ENCODE data around the gene LOXL4. TPM values are rescaled to one million over a fixed set of nuclear protein-coding genes. Genes with fewer than 3 reads are reported as not detected.

Gene LOXL4
- total RNA-seq, 1 donor from 2014 or later, result 0.26 TPM

DNA sequence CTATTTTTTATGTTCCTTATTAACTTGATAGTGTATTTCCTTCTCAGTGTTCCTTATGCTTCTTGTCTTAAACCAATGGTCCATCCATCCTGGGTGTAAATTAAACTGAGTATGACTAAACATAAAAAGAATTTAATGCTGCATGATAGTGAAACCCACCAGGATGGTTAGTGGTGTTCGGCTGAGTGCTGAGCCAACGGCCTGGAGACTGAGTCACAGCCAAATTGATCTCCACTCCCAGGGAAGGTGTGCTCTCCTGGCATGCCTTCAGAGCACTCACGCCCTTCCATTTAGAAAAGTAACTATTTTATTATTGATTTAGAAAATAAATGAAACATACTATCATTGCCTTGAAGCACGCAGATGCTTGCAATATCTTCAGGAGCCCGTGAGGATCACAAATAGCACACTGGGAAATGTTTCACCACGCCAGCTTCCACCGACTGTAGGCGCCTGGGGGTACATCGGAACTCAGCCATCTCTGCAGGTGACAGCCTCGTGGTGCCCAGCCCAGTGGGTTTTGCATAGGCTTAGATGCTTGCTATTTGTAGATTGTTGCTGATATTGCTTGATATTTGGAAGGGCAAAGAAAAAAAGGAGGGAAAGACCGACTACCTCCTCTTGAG, 40.0 kb upstream of the LOXL4 start:
- TF ChIP-seq, protein P1, sequence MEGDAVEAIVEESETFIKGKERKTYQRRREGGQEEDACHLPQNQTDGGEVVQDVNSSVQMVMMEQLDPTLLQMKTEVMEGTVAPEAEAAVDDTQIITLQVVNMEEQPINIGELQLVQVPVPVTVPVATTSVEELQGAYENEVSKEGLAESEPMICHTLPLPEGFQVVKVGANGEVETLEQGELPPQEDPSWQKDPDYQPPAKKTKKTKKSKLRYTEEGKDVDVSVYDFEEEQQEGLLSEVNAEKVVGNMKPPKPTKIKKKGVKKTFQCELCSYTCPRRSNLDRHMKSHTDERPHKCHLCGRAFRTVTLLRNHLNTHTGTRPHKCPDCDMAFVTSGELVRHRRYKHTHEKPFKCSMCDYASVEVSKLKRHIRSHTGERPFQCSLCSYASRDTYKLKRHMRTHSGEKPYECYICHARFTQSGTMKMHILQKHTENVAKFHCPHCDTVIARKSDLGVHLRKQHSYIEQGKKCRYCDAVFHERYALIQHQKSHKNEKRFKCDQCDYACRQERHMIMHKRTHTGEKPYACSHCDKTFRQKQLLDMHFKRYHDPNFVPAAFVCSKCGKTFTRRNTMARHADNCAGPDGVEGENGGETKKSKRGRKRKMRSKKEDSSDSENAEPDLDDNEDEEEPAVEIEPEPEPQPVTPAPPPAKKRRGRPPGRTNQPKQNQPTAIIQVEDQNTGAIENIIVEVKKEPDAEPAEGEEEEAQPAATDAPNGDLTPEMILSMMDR (IDR thresholded peaks at IDR 0.05; ENCODE audit: insufficient read depth, low read length, severe bottlenecking), result no peak
- DNase-seq (ENCODE audit: low read depth), result no peak
- Histone ChIP-seq H3K27me3 (ENCODE audit: control insufficient read depth, insufficient read depth, low read length) (no peaks in the 10 kb centered on the region), H3K36me3 (ENCODE audit: control insufficient read depth, insufficient read depth, low read length) (no peaks in the 10 kb centered on the region), H3K4me3 (ENCODE audit: low read depth, low read length) (no peak overlapping the region)
- no peak for FAIRE-seq

DNA sequence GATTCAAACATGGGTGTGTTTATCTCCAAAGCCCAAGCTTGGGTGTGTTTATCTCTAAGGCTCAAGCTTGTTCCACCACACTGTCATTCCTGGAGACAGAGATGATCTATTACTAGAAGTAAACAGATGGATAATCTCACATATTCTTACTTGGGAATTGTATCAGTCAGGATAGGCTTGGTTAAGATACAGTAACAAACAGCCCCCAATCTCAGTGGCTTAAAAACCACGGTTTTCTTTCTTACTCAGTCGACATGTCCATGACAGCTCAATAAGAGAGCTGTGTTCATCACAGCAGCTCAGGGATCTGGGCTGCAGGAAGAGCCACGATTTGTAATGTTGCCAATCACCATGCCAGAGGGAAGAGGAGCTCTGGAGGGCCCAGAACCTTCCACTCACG, 38.5 kb upstream of the LOXL4 start:
- FAIRE-seq, result no peak
- TF ChIP-seq, protein P1 (IDR thresholded peaks at IDR 0.05; ENCODE audit: insufficient read depth, low read length, severe bottlenecking), result no peak
- H3K36me3 ChIP-seq (ENCODE audit: control insufficient read depth, insufficient read depth, low read length), result no peaks in the 10 kb centered on the region
- H3K27me3 ChIP-seq (ENCODE audit: control insufficient read depth, insufficient read depth, low read length), result no peaks in the 10 kb centered on the region
- DNase-seq (ENCODE audit: low read depth), result no peak
- H3K4me3 ChIP-seq (ENCODE audit: low read depth, low read length), result no peak overlapping the region

DNA sequence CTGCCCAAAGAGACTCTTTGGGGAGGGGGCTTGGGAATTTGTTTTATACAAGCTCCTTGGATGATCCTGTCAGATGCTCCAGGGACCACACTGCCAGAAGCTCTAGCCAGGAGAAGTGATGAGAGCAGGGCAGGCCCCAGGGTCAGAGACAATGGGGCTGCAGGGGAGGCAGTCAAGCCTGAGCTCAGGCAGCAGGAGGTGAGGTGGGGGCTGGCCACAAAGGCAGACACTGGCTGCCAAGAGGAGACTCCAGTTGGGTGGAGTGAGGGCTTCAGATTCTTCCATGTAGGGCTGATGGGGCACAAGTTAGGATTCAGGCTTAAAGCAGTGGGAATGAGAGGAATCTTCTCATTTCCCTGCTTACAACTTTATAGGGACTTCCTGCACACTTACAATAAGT, 35.6 kb upstream of the LOXL4 start:
- DNase-seq (ENCODE audit: low read depth) (no peak), FAIRE-seq (no peak)
- TF ChIP-seq, protein P1 (IDR thresholded peaks at IDR 0.05; ENCODE audit: insufficient read depth, low read length, severe bottlenecking), result no peak
- no peak overlapping the region for H3K4me3 ChIP-seq (ENCODE audit: low read depth, low read length)
- no peaks in the 10 kb centered on the region for H3K36me3 ChIP-seq (ENCODE audit: control insufficient read depth, insufficient read depth, low read length)
- peaks cover 1% of the 10 kb centered on the region for H3K27me3 ChIP-seq (ENCODE audit: control insufficient read depth, insufficient read depth, low read length)

DNA sequence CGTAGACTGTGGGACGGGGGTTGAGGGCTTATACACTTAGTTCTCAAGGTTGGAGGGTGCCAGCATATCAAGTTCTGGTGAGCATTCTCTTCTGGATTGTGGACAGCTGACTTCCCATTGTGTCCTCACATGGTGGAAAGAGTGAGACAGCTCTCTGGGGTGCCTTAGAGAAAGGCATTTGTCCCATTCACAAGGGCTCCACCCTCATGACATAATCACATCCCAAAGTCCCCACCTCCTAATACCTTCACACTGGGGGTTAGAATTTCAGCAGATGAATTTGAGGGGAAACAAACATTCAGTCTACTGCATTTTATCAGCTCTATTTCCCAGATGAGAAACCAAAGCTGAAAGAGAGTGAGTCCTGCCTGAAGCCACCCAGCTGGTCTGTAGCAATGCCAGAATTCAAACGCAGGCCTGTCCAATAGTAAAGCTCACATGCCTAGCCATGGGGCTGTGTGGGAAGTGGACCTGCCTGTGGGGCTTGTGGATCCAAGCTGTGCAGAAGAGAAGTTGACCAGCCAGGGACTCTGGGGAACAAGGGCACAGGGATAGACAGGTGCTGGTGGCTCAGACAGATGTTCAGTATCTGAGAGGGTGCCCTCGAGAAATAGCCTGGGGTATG, 34.9 kb upstream of the LOXL4 start:
- Histone ChIP-seq H3K27me3 (ENCODE audit: control insufficient read depth, insufficient read depth, low read length) (peaks cover 1% of the 10 kb centered on the region), H3K4me3 (ENCODE audit: low read depth, low read length) (no peak overlapping the region), H3K36me3 (ENCODE audit: control insufficient read depth, insufficient read depth, low read length) (no peaks in the 10 kb centered on the region)
- TF ChIP-seq, protein P1 (IDR thresholded peaks at IDR 0.05; ENCODE audit: insufficient read depth, low read length, severe bottlenecking), result no peak
- FAIRE-seq, result peak; percentile 50
- DNase-seq (ENCODE audit: low read depth), result no peak

DNA sequence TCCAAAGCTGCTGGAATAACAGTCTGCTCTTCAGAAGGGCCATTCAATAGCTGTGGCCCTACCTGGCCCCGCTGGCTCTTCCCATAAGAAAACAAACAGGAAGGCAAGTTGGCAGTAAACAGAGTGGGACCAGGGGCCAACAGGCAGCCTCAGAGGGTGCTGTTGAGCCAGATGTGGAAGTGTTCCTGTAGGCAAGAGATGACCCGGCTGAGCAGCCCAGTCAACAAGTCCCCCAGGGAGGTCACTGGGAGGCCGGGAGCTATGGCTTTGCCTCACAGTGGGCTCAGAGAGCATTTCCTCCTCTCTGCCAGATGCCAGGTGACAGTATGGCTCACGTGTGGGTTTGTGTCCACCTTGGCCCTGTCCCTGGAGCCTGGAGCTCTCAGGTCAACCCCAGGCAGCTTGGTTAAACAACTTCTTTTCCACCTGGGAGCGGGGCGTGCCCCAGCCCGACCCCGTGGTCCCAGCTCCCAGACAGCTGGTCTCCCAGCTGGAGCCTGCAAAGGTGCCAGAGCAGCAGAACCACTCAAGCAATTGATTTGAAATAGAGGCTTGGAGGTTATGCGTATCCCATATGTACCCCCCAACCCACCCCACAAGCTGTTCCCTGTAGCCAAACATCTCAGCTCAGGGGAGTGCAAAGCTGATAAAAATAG, 33.8 kb upstream of the LOXL4 start:
- no peaks in the 10 kb centered on the region for H3K36me3 ChIP-seq (ENCODE audit: control insufficient read depth, insufficient read depth, low read length)
- FAIRE-seq (no peak), DNase-seq (ENCODE audit: low read depth) (no peak)
- TF ChIP-seq, protein P1 (IDR thresholded peaks at IDR 0.05; ENCODE audit: insufficient read depth, low read length, severe bottlenecking), result no peak
- peaks cover 1% of the 10 kb centered on the region for H3K27me3 ChIP-seq (ENCODE audit: control insufficient read depth, insufficient read depth, low read length)
- no peak overlapping the region for H3K4me3 ChIP-seq (ENCODE audit: low read depth, low read length)
